ENCODE results near the gene PGAM5. TPM values are rescaled to one million over a fixed set of nuclear protein-coding genes. Genes with fewer than 3 reads are reported as not detected.

Gene PGAM5
- total RNA-seq (2014; rRNA removed; shearing (Covaris generic)): 183 and 191 TPM in 2 replicates

DNA sequence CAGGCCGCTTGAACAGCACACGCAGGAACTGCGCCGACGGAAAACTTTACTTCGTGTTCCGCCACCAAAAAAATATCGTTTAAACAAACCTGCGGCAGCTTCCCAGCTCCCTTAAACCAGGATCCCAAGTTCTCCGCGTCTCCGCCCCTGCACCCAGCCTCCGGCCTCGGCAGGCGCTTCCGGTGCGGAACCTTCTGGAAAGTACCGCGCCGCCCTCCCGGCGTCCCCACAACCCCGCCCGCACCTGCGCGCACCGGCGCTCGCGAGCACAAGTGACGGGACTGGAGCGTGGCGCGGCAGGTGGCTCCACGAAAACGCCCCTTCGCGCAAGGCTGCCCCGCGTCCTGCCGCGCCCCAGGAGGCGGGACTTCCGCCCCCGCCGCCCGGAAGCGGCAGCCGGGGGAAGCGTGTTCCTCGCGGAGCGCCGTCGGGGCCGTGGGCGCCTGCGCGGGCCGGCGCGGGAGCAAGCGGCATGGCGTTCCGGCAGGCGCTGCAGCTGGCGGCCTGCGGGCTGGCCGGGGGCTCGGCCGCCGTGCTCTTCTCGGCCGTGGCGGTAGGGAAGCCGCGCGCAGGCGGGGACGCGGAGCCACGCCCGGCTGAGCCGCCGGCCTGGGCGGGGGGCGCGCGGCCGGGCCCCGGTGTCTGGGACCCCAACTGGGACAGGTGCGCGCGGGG, at the start of gene PGAM5:
TSS of gene PGAM5 (plus strand) at position 438 of the 675 bp plus-strand sequence. CDS start at position 473, 35 bp downstream.
- DNase-seq (ENCODE audit: low spot score): peak; percentile 90

DNA sequence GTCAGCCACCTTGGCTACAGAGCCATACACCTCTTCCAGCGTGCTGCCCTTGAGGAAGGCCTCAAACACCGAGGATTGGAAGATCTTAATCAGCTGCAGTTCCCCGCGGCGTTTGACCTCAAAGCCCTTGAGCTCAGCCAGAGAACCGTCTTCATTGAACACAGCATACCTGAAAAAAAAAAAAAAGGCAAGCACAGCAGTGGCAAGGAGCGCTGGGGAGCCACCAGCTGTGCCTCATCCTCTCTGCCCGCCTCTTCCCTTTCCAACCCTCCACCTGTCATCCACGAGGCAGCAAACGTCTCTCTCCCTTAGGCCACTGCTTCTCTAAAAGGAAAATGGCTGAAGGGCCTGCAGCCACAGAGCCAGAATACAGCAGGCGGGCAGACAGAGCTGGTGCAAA, 49.6 kb upstream of the PGAM5 start:
- no peak for DNase-seq (ENCODE audit: low spot score)

DNA sequence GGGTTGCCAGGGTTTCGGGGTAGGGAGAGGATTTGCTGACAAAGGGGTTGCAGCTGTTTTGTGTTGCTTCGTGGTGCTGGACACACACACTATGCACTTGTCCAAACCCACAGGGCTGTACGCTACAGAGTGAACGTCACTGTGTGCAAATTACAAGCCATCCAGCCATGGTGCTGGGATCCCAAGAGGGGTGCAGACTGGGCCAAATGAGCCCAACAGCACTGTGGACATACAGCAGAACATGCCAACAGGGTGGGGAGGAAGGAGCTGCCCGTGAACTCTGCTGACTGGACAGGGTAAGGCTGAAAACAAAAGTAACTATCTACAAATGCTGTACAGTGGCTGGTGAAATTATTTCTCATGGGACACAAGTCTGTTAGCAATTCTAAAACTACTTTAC, 48.7 kb upstream of the PGAM5 start:
- DNase-seq (ENCODE audit: low spot score): no peak

GRCh38 chr12:132662901-132663755, 47.5 kb upstream of the PGAM5 start:
- no peak for DNase-seq (ENCODE audit: low spot score)

- no peak for DNase-seq (ENCODE audit: low spot score)
These were observed 46.2 kb upstream of the PGAM5 start for GRCh38 chr12:132664206-132665148.

DNA sequence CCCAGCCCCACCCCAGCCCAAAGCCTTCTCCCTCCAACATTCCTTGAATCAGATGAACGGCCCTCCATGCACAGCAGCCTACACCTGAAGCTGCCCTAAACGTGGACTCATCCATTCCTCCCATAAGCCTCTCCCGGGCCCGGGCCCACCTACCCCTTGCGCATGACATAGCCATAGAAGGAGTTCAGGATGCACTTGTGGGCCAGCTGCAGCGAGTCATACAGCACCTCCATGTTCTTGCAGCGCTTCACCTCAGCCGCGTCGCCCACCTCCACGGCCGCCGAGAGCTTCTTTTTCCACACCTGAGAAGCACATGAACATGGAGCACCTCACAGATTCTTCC, 45.5 kb upstream of the PGAM5 start:
- no peak for DNase-seq (ENCODE audit: low spot score)

GRCh38 chr12:132665794-132666193, 44.8 kb upstream of the PGAM5 start:
- DNase-seq (ENCODE audit: low spot score): no peak

- no peak for DNase-seq (ENCODE audit: low spot score)
These were observed 42.2 kb upstream of the PGAM5 start for GRCh38 chr12:132668191-132669088.

- no peak for DNase-seq (ENCODE audit: low spot score)
These were observed 41.3 kb upstream of the PGAM5 start for GRCh38 chr12:132669166-132669879.

DNA sequence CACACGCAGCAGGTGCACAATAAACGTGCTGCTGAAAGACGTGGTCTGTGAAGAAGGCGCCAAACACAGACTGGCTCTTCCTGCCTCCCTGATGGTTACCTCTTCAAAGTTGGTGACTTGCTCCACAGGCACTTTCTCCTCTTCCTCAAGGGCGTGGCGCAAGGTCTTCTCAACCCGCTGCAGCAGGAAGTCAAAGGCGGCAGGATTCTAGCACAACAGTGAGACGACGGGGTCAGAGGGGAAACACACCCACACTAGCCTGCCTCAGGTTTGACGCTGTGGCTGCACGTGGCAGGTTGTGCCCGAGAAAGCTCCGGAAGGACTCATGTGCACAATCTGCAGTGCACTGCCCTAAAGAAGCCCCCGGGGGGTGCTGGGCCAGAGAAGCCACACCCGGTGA, 38.5 kb upstream of the PGAM5 start:
- no peak for DNase-seq (ENCODE audit: low spot score)

DNA sequence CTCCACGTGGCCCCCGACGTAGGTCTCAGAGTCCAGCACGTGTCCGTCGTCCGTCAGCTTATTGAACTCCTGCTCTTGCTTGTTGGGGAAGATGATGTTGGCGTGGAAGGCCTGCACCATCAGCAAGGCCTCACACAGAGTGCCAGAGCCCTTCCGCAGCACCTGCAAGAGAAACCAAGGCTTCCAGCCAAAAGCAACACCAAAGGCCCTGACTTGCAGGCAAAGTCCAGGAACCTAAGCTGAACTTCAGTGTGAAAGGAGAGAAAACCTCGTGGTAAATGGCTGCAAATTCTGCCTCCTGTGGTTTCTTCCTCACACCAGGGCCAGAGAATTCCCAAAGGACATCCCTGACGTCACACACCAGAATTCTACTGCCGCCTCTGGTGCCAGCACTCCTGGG, 38.0 kb upstream of the PGAM5 start:
- DNase-seq (ENCODE audit: low spot score): no peak

- DNase-seq (ENCODE audit: low spot score): no peak
These were observed 37.1 kb upstream of the PGAM5 start for GRCh38 chr12:132673288-132674179.

DNA sequence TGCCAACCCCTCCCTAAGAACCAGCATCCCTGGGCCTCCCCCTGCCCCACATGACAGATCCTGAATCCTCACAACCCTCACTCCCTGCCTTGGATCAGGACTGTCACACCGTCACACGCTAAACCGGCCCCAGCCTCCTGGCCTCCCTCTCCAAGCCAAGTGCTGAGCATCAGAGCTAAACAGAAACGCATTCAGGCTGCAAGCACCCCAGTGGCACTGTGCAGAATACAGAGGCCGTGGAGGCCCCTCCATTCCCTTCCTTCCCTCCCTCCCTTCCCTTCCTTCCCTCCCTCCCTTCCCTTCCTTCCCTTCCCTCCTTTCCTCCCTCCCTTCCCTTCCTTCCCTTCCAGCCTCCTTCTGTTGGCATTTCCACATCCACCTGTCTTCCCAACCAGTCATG, 36.1 kb upstream of the PGAM5 start:
- no peak for DNase-seq (ENCODE audit: low spot score)

- DNase-seq (ENCODE audit: low spot score): no peak
These were observed 34.7 kb upstream of the PGAM5 start for GRCh38 chr12:132675757-132676432.

DNA sequence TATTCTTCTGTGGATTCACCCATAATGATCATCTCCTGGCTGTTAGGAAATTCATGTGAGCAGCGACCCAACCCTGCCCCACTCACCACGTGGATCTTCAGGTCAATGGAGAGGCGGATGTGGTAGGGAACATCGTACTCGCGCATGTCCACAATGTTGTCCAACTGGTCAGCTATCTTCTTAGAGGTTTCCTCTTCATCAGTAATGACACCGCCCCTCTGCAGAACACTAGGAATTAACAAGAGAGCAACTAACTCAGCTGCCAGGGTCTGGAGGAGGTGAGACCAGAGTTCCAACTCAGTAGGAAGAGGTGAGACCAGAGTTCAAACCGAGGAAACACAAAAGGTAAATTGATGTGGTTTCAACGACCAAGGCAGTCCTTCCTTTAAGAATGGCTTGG, 33.1 kb upstream of the PGAM5 start:
- no peak for DNase-seq (ENCODE audit: low spot score)

GRCh38 chr12:132685400-132685799, 25.2 kb upstream of the PGAM5 start:
- no peak for DNase-seq (ENCODE audit: low spot score)

GRCh38 chr12:132686825-132687210, 23.8 kb upstream of the PGAM5 start:
- no peak for DNase-seq (ENCODE audit: low spot score)

Data from HT-29 (cell line).